A549 (cell line): ENCODE measurements around the gene TMEM43.
A peak's percentile ranks its signal among the peaks of the same experiment; 100 is the strongest.

Experiments
- EP300 ChIP-seq, 2 experiments: fragments of >200 bp; sonication (Bioruptor Twin); formaldehyde crosslinking; IDR thresholded peaks; 2 replicates in 1 of 2; 3 replicates in 1 of 2; pipeline ENCODE4 v1.6.1; 2016 to 2017
- MAX ChIP-seq: IDR thresholded peaks from 2 replicates; pipeline ENCODE4 v1.6.1; 2012
- POLR2A ChIP-seq: IDR thresholded peaks from 2 replicates; pipeline ENCODE4 v1.6.1; 2012; ENCODE audit warnings: mild to moderate bottlenecking, low read length

DNA sequence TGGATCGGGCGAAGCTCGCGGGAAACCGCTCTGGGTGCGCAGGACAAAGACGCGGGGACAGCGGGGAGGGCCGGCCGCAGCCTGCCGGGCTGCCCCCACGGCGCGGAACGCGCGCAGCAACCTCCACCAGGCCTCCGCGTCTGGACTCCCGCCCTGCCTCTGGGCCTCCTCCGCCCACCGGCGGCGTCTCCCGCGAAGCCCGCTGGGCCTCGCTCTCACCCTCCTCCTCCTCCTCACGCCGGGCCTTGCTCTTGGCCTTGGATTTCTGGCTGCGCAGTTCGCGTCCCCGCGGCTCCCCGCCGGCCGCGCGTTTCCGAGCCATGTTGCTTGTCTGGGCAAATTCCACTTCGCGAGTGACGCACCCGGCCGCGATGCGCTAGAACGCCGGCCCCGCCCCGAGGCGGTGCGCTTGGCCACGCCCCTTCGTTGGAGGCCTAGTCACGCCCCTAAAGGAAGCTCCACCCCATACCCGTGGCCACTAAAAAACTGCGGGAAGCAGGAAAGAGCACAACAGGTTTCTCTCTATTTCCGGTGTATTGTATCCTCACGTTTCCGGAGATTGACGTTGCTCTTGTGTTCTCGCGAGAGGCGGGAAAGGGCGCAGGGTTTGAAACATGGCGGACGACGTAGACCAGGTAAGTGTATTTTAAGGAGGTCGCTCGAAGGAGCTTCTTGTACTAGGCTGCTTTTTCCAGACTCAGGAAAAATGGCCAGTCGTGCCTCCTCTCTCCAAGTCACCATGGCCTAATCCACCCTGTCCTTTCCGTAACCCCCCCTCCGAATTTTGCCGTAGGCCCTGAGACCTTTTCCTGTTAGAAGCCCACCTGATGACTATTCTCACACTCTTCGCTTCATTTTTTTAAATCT, 53.6 kb downstream of the TMEM43 start, which contains the start of the genes LSM3 and XPC:
- TF ChIP-seq MAX = peak; percentile 68
- no peak for TF ChIP-seq EP300 (IDR thresholded peaks at IDR 0.05)
- peak; percentile 87 for TF ChIP-seq POLR2A
